MM.1S (cell line): ENCODE results near the gene TANGO2.

ENCODE experiments used
- DNase-seq: peaks from one replicate; pipeline ENCODE4 v3.0.0-alpha.2; 2015
- H2AFZ ChIP-seq: fragments of 300-600 bp; sonication (generic); 2 replicates; pipeline ENCODE4 v1.6.0; 2016; ENCODE audit warnings: antibody characterized with exemption, low read length
- H3F3A ChIP-seq: fragments of 300-600 bp; sonication (generic); 2 replicates; pipeline ENCODE4 v1.6.1; 2016; ENCODE audit warnings: mild to moderate bottlenecking, antibody characterized with exemption, low read length, moderate library complexity, mixed read lengths; ENCODE audit not compliant: insufficient read depth
- H3K27ac ChIP-seq: fragments of 300-600 bp; sonication (generic); 2 replicates; pipeline ENCODE4 v1.5.1; 2016; ENCODE audit warnings: mild to moderate bottlenecking, low read length
- H3K27me3 ChIP-seq: fragments of 300-600 bp; sonication (generic); replicated peaks from 2 replicates; pipeline ENCODE4 v1.6.0; 2016; ENCODE audit warnings: low read length; ENCODE audit not compliant: insufficient read depth
- H3K36me3 ChIP-seq: fragments of 300-600 bp; sonication (generic); replicated peaks from 2 replicates; pipeline ENCODE4 v1.6.1; 2016; ENCODE audit warnings: mild to moderate bottlenecking, low read length, mixed read lengths; ENCODE audit not compliant: insufficient read depth
- H3K4me1 ChIP-seq: fragments of 300-600 bp; sonication (generic); 2 replicates; pipeline ENCODE4 v1.6.1; 2016; ENCODE audit warnings: low read length, mixed read lengths
- H3K4me2 ChIP-seq: fragments of 300-600 bp; sonication (generic); 2 replicates; pipeline ENCODE4 v1.6.0; 2016; ENCODE audit warnings: low read depth, low read length
- H3K4me3 ChIP-seq: fragments of 300-600 bp; sonication (generic); 2 replicates; pipeline ENCODE4 v1.5.1; 2016; ENCODE audit warnings: low read length, mixed read lengths
- H3K79me2 ChIP-seq: fragments of 300-600 bp; sonication (generic); 2 replicates; pipeline ENCODE4 v1.6.1; 2016; ENCODE audit warnings: mixed run types, low read length, mixed read lengths
- H3K9ac ChIP-seq: fragments of 300-600 bp; sonication (generic); 2 replicates; pipeline ENCODE4 v1.6.1; 2016; ENCODE audit warnings: low read length, mixed read lengths
- H3K9me2 ChIP-seq: fragments of 300-600 bp; sonication (generic); replicated peaks from 2 replicates; pipeline ENCODE4 v1.6.1; 2016; ENCODE audit warnings: mild to moderate bottlenecking, low read length, mixed read lengths; ENCODE audit not compliant: insufficient read depth
- H3K9me3 ChIP-seq: fragments of 300-600 bp; sonication (generic); replicated peaks from 2 replicates; pipeline ENCODE4 v1.6.1; 2016; ENCODE audit warnings: mild to moderate bottlenecking, low read length, mixed read lengths; ENCODE audit not compliant: insufficient read depth
- H4K20me1 ChIP-seq: fragments of 300-600 bp; sonication (generic); 2 replicates; pipeline ENCODE4 v1.6.1; 2016; ENCODE audit warnings: mild to moderate bottlenecking, low read length, moderate library complexity, mixed read lengths; ENCODE audit not compliant: insufficient read depth
- CTCF ChIP-seq: fragments of 300-600 bp; sonication (generic); IDR thresholded peaks from 2 replicates; pipeline ENCODE4 v1.5.1; 2016; ENCODE audit warnings: antibody characterized with exemption, low read length, mixed read lengths
- EZH2 ChIP-seq: fragments of 300-600 bp; sonication (generic); optimal IDR thresholded peaks from 2 replicates; pipeline ENCODE3; 2017; ENCODE audit warnings: low read depth, mild to moderate bottlenecking, antibody characterized with exemption, low read length, mixed read lengths
- EZH2phosphoT487 ChIP-seq: fragments of 300-600 bp; sonication (generic); IDR thresholded peaks from 2 replicates; pipeline ENCODE4 v1.6.1; 2018; ENCODE audit warnings: antibody characterized with exemption, low read length

TANGO2 gene

GRCh38 chr22:20093418-20094196 lies 72.7 kb downstream of the TANGO2 start:
- Histone ChIP-seq H3K9ac (no peak overlapping the region), H3K4me1 (no peaks in the 10 kb centered on the region), H3K36me3 (peaks cover 28% of the 10 kb centered on the region), H3K4me3 (no peak overlapping the region), H3K4me2 (no peak overlapping the region), H3F3A (no peaks in the 10 kb centered on the region), H3K27ac (no peak overlapping the region), H2AFZ (no peak overlapping the region), H3K27me3 (no peaks in the 10 kb centered on the region), H3K9me2 (no peaks in the 10 kb centered on the region), H4K20me1 (no peaks in the 10 kb centered on the region), H3K79me2 (peaks cover 32% of the 10 kb centered on the region), H3K9me3 (no peaks in the 10 kb centered on the region)
- no peak for TF ChIP-seq CTCF
- TF ChIP-seq EZH2 = no peak
- no peak for TF ChIP-seq EZH2phosphoT487
- DNase-seq = no peak

- Histone ChIP-seq H3K36me3 (peaks cover 28% of the 10 kb centered on the region), H3K4me2 (no peak overlapping the region), H3K9ac (no peak overlapping the region), H3K27ac (no peak overlapping the region), H2AFZ (no peak overlapping the region), H4K20me1 (no peaks in the 10 kb centered on the region), H3K4me1 (no peaks in the 10 kb centered on the region), H3F3A (no peaks in the 10 kb centered on the region), H3K4me3 (no peak overlapping the region), H3K79me2 (peaks cover 39% of the 10 kb centered on the region), H3K27me3 (no peaks in the 10 kb centered on the region), H3K9me3 (no peaks in the 10 kb centered on the region), H3K9me2 (no peaks in the 10 kb centered on the region)
- DNase-seq = no peak
- TF ChIP-seq CTCF (no peak), EZH2 (no peak), EZH2phosphoT487 (no peak)
Observed at GRCh38 chr22:20094197-20094807, 73.4 kb downstream of the TANGO2 start.

- H3K36me3 ChIP-seq = peaks cover 22% of the 10 kb centered on the region
- no peak for DNase-seq
- H3K27me3 ChIP-seq = no peaks in the 10 kb centered on the region
- TF ChIP-seq EZH2 = no peak
- TF ChIP-seq EZH2phosphoT487 = no peak
- no peak for TF ChIP-seq CTCF
- H3K4me1 ChIP-seq = no peaks in the 10 kb centered on the region
- H4K20me1 ChIP-seq = no peaks in the 10 kb centered on the region
- H3K27ac ChIP-seq = no peak overlapping the region
- no peak overlapping the region for H3K4me3 ChIP-seq
- peaks cover 42% of the 10 kb centered on the region for H3K79me2 ChIP-seq
- no peak overlapping the region for H3K9ac ChIP-seq
- no peaks in the 10 kb centered on the region for H3K9me3 ChIP-seq
- no peaks in the 10 kb centered on the region for H3F3A ChIP-seq
- H3K4me2 ChIP-seq = no peak overlapping the region
- H3K9me2 ChIP-seq = no peaks in the 10 kb centered on the region
- H2AFZ ChIP-seq = no peak overlapping the region
Observed at GRCh38 chr22:20095521-20095920, 74.6 kb downstream of the TANGO2 start.
